Erythroblast (primary cell): ENCODE data around the gene RNF113B.

Experiments used
- GATA1 ChIP-seq: IDR thresholded peaks from 2 replicates; pipeline ENCODE4 v1.6.1; 2011; ENCODE audit warnings: low read depth, mild to moderate bottlenecking, control low read depth, low read length, moderate library complexity
- POLR2A ChIP-seq: IDR thresholded peaks from 2 replicates; pipeline ENCODE4 v1.6.1; 2011; ENCODE audit warnings: mild to moderate bottlenecking, low read length

DNA sequence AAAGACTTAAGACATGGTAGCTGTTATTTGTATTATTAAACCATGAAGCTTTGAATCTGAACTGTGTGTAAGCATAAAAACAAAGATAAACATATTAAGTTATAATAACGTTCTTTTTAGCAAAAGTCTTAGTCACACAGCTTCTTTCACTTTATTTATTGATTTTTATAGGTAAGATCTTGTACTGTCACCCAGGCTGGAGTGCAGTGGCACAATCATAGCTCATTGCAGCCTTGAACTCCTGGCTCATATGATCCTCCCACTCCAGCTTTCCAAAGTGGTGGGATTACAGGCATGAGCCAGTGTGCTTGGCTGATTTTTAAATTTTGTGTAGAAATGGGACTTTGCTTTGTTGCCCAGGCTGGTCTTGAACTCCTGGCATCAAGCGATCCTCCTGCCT, 20.8 kb downstream of the RNF113B start:
- TF ChIP-seq POLR2A = no peak
- no peak for TF ChIP-seq GATA1
